ENCODE data around the gene MAGI2.

Gene MAGI2

GRCh38 chr7:78080811-78081210 lies 1372.7 kb downstream of the MAGI2 start:
- Histone ChIP-seq H4K20me1 (ENCODE audit: insufficient read depth, low read length) (no peaks in the 10 kb centered on the region), H3K4me2 (ENCODE audit: insufficient read depth, low read length) (no peak overlapping the region), H3K4me1 (ENCODE audit: insufficient read depth, low read length) (no peaks in the 10 kb centered on the region), H2AFZ (ENCODE audit: low read depth, low read length) (no peak overlapping the region), H3K27ac (ENCODE audit: low read length) (no peak overlapping the region), H3K4me3 (ENCODE audit: low read depth in 1 of 2, low read length in 2 of 2) (no peak overlapping the region), H3K9me3 (ENCODE audit: insufficient read depth, low read length, severe bottlenecking) (no peaks in the 10 kb centered on the region), H3K27me3 (ENCODE audit: insufficient read depth, low read length, poor library complexity) (peaks cover 32% of the 10 kb centered on the region), H3K36me3 (ENCODE audit: insufficient read depth, low read length) (no peaks in the 10 kb centered on the region), H3K79me2 (ENCODE audit: insufficient read depth, low read length) (no peaks in the 10 kb centered on the region), H3K9ac (ENCODE audit: low read depth, low read length) (no peak overlapping the region)
- no peak for DNase-seq
- no peak for ATAC-seq (ENCODE audit: insufficient read depth, low read depth)
- TF ChIP-seq EZH2 (IDR thresholded peaks at IDR 0.05; ENCODE audit: borderline replicate concordance, low read depth, low read length, severe bottlenecking) (no peak), CTCF (IDR thresholded peaks at IDR 0.05; ENCODE audit: borderline replicate concordance, extremely low read depth, low read length, poor library complexity, severe bottlenecking) (no peak)

GRCh38 chr7:78080241-78080640 lies 1373.2 kb downstream of the MAGI2 start:
- no peaks in the 10 kb centered on the region for H3K36me3 ChIP-seq (ENCODE audit: insufficient read depth, low read length)
- no peak overlapping the region for H3K27ac ChIP-seq (ENCODE audit: low read length)
- TF ChIP-seq CTCF (IDR thresholded peaks at IDR 0.05; ENCODE audit: borderline replicate concordance, extremely low read depth, low read length, poor library complexity, severe bottlenecking) (no peak), EZH2 (IDR thresholded peaks at IDR 0.05; ENCODE audit: borderline replicate concordance, low read depth, low read length, severe bottlenecking) (no peak)
- no peak overlapping the region for H3K9ac ChIP-seq (ENCODE audit: low read depth, low read length)
- H3K9me3 ChIP-seq (ENCODE audit: insufficient read depth, low read length, severe bottlenecking), result no peaks in the 10 kb centered on the region
- H3K4me1 ChIP-seq (ENCODE audit: insufficient read depth, low read length), result no peaks in the 10 kb centered on the region
- no peak overlapping the region for H2AFZ ChIP-seq (ENCODE audit: low read depth, low read length)
- no peaks in the 10 kb centered on the region for H4K20me1 ChIP-seq (ENCODE audit: insufficient read depth, low read length)
- peaks cover 32% of the 10 kb centered on the region for H3K27me3 ChIP-seq (ENCODE audit: insufficient read depth, low read length, poor library complexity)
- no peaks in the 10 kb centered on the region for H3K79me2 ChIP-seq (ENCODE audit: insufficient read depth, low read length)
- ATAC-seq (ENCODE audit: insufficient read depth, low read depth) (no peak), DNase-seq (no peak)
- H3K4me3 ChIP-seq (ENCODE audit: low read depth in 1 of 2, low read length in 2 of 2), result no peak overlapping the region
- H3K4me2 ChIP-seq (ENCODE audit: insufficient read depth, low read length), result no peak overlapping the region

- no peak overlapping the region for H3K4me2 ChIP-seq (ENCODE audit: insufficient read depth, low read length)
- H3K4me1 ChIP-seq (ENCODE audit: insufficient read depth, low read length), result no peaks in the 10 kb centered on the region
- no peaks in the 10 kb centered on the region for H3K9me3 ChIP-seq (ENCODE audit: insufficient read depth, low read length, severe bottlenecking)
- H3K27me3 ChIP-seq (ENCODE audit: insufficient read depth, low read length, poor library complexity), result peaks cover 9% of the 10 kb centered on the region
- H4K20me1 ChIP-seq (ENCODE audit: insufficient read depth, low read length), result no peaks in the 10 kb centered on the region
- H3K9ac ChIP-seq (ENCODE audit: low read depth, low read length), result no peak overlapping the region
- no peak for DNase-seq
- TF ChIP-seq CTCF (IDR thresholded peaks at IDR 0.05; ENCODE audit: borderline replicate concordance, extremely low read depth, low read length, poor library complexity, severe bottlenecking) (no peak), EZH2 (IDR thresholded peaks at IDR 0.05; ENCODE audit: borderline replicate concordance, low read depth, low read length, severe bottlenecking) (no peak)
- H3K4me3 ChIP-seq (ENCODE audit: low read depth in 1 of 2, low read length in 2 of 2), result no peak overlapping the region
- H3K36me3 ChIP-seq (ENCODE audit: insufficient read depth, low read length), result no peaks in the 10 kb centered on the region
- no peak overlapping the region for H3K27ac ChIP-seq (ENCODE audit: low read length)
- H2AFZ ChIP-seq (ENCODE audit: low read depth, low read length), result no peak overlapping the region
- no peak for ATAC-seq (ENCODE audit: insufficient read depth, low read depth)
- no peaks in the 10 kb centered on the region for H3K79me2 ChIP-seq (ENCODE audit: insufficient read depth, low read length)
These were observed 1378.8 kb downstream of the MAGI2 start for GRCh38 chr7:78074713-78075112.

All from DND-41 (cell line).